IMR-90 (cell line): ENCODE data around the gene BCAR1. TPM values are rescaled to one million over a fixed set of nuclear protein-coding genes. Genes with fewer than 3 reads are reported as not detected.

Source experiments
- ATAC-seq: fragments of 200-7000 bp; cut with Tn5 transposase; 2 replicates; pipeline ENCODE4 v1.9.1; 2020; ENCODE audit warnings: low read depth, mild to moderate bottlenecking, moderate library complexity
- Bru-seq: library from RNA; stranded (reverse); fragments of 400-500 nt; gene quantifications from one replicate; lab custom pipeline; 2021; lab: Mats Ljungman, UMichigan
- BruChase-seq, 2 experiments: library from RNA; stranded (reverse); fragments of 400-500 nt; gene quantifications; one replicate each; lab custom pipeline; 2021; lab: Mats Ljungman, UMichigan
- BruUV-seq: library from RNA; stranded (reverse); fragments of 400-500 nt; replicated peaks from 2 replicates; lab custom pipeline; 2021; lab: Mats Ljungman, UMichigan
- CTCF ChIA-PET: fragments of 300-600 bp; formaldehyde crosslinking; extraction: SDS; loops from one replicate; lab custom pipeline; 2021; ENCODE audit warnings: antibody characterized with exemption; lab: Yijun Ruan, JAX
- POLR2A ChIA-PET: fragments of 300-600 bp; sonication (Branson Sonifier 250); formaldehyde crosslinking; loops from one replicate; lab custom pipeline; 2022; ENCODE audit warnings: antibody characterized with exemption; ENCODE audit not compliant: unreplicated experiment; lab: Charles Lee
- DNase-seq: peaks from one replicate; pipeline ENCODE4 v3.0.0; 2013
- H2AFZ ChIP-seq: replicated peaks from 2 replicates; pipeline ENCODE3; 2013; ENCODE audit warnings: low read length, mild to moderate bottlenecking; ENCODE audit not compliant: poor library complexity
- H2AK5ac ChIP-seq: 2 replicates; pipeline ENCODE4 v1.6.1; 2013; ENCODE audit warnings: low read depth, low read length, inconsistent platforms
- H2AK9ac ChIP-seq: replicated peaks from 2 replicates; pipeline ENCODE3; 2013; ENCODE audit warnings: mild to moderate bottlenecking, low read depth, low read length, moderate library complexity; ENCODE audit not compliant: poor library complexity
- H2BK120ac ChIP-seq: 2 replicates; pipeline ENCODE4 v1.6.1; 2013; ENCODE audit warnings: low read depth, low read length, inconsistent platforms
- H2BK15ac ChIP-seq: 3 replicates; pipeline ENCODE4 v1.6.1; 2013; ENCODE audit warnings: low read depth, low read length, inconsistent platforms
- H2BK20ac ChIP-seq: 2 replicates; pipeline ENCODE4 v1.6.1; 2013; ENCODE audit warnings: low read depth, mild to moderate bottlenecking, inconsistent platforms, low read length, moderate library complexity
- H2BK5ac ChIP-seq: 2 replicates; pipeline ENCODE4 v1.6.1; 2013; ENCODE audit warnings: mild to moderate bottlenecking, low read depth, low read length, inconsistent platforms; ENCODE audit not compliant: poor library complexity, severe bottlenecking
- H3K14ac ChIP-seq: replicated peaks from 2 replicates; pipeline ENCODE4 v1.6.1; 2013; ENCODE audit warnings: low read depth, low read length, inconsistent platforms
- H3K18ac ChIP-seq: 2 replicates; pipeline ENCODE4 v1.6.1; 2013; ENCODE audit warnings: low read depth, low read length, control low read depth
- H3K23ac ChIP-seq: 2 replicates; pipeline ENCODE4 v1.6.1; 2013; ENCODE audit warnings: low read depth, low read length, inconsistent platforms
- H3K27ac ChIP-seq: 2 replicates; pipeline ENCODE4 v1.5.1; 2013; ENCODE audit warnings: mild to moderate bottlenecking, control low read depth, low read length; ENCODE audit not compliant: insufficient read depth
- H3K27me3 ChIP-seq: 2 replicates; pipeline ENCODE4 v1.6.1; 2013; ENCODE audit warnings: low read length; ENCODE audit not compliant: control insufficient read depth, insufficient read depth
- H3K36me3 ChIP-seq: 2 replicates; pipeline ENCODE4 v1.6.1; 2013; ENCODE audit warnings: low read length, mixed read lengths; ENCODE audit not compliant: control insufficient read depth, insufficient read depth
- H3K4ac ChIP-seq: 2 replicates; pipeline ENCODE4 v1.6.1; 2013; ENCODE audit warnings: low read depth, low read length, inconsistent platforms
- H3K4me1 ChIP-seq: 2 replicates; pipeline ENCODE4 v1.6.1; 2013; ENCODE audit warnings: low read length, mixed read lengths; ENCODE audit not compliant: control insufficient read depth, insufficient read depth
- H3K4me2 ChIP-seq: 2 replicates; pipeline ENCODE4 v1.6.1; 2013; ENCODE audit warnings: low read depth, mild to moderate bottlenecking, control low read depth, low read length, moderate library complexity
- H3K4me3 ChIP-seq: 2 replicates; pipeline ENCODE4 v1.5.1; 2013; ENCODE audit warnings: low read depth, mild to moderate bottlenecking, control low read depth, low read length, moderate library complexity; ENCODE audit not compliant: insufficient read depth
- H3K56ac ChIP-seq: 2 replicates; pipeline ENCODE4 v1.6.1; 2013; ENCODE audit warnings: low read length, inconsistent platforms; ENCODE audit not compliant: insufficient read depth; ENCODE audit errors: extremely low read depth
- H3K79me1 ChIP-seq, 2 experiments: 2 replicates each; pipeline ENCODE4 v1.6.1; 2013; ENCODE audit warnings: low read length in 2 of 2, inconsistent platforms in 1 of 2, low read depth in 1 of 2
- H3K9ac ChIP-seq: 2 replicates; pipeline ENCODE4 v1.6.1; 2013; ENCODE audit warnings: low read depth, low read length, control low read depth
- H3K9me1 ChIP-seq: 2 replicates; pipeline ENCODE4 v1.6.1; 2013; ENCODE audit warnings: low read length, inconsistent platforms; ENCODE audit not compliant: insufficient read depth
- H3K9me3 ChIP-seq: 2 replicates; pipeline ENCODE4 v1.6.1; 2013; ENCODE audit warnings: low read length; ENCODE audit not compliant: control insufficient read depth, insufficient read depth
- H4K20me1 ChIP-seq: 2 replicates; pipeline ENCODE4 v1.6.1; 2013; ENCODE audit warnings: low read length, inconsistent platforms; ENCODE audit not compliant: insufficient read depth
- H4K5ac ChIP-seq: 2 replicates; pipeline ENCODE4 v1.6.1; 2013; ENCODE audit warnings: mild to moderate bottlenecking, low read depth, low read length, control low read depth
- H4K8ac ChIP-seq, 2 experiments: 2 replicates each; pipeline ENCODE4 v1.6.1; 2013; ENCODE audit warnings: low read depth in 2 of 2, low read length in 2 of 2, control low read depth in 1 of 2, inconsistent platforms in 1 of 2
- H4K91ac ChIP-seq: 2 replicates; pipeline ENCODE4 v1.6.1; 2013; ENCODE audit warnings: low read depth, low read length, inconsistent platforms; ENCODE audit not compliant: insufficient read depth
- CHD1 ChIP-seq: IDR thresholded peaks from 2 replicates; pipeline ENCODE4 v1.6.1; 2012; ENCODE audit warnings: low read depth, low read length, improper control_type of control experiment
- MAZ ChIP-seq: IDR thresholded peaks from 2 replicates; pipeline ENCODE4 v1.6.1; 2012; ENCODE audit warnings: low read depth, mild to moderate bottlenecking, low read length, improper control_type of control experiment, moderate library complexity, borderline replicate concordance
- MXI1 ChIP-seq: IDR thresholded peaks from 2 replicates; pipeline ENCODE4 v1.6.1; 2012; ENCODE audit warnings: low read depth, mild to moderate bottlenecking, low read length, moderate library complexity, borderline replicate concordance
- POLR2A ChIP-seq: IDR thresholded peaks from 2 replicates; pipeline ENCODE4 v1.6.1; 2012; ENCODE audit warnings: mild to moderate bottlenecking, low read depth, low read length
- RAD21 ChIP-seq: IDR thresholded peaks from 2 replicates; pipeline ENCODE4 v1.6.1; 2012; ENCODE audit warnings: low read length, improper control_type of control experiment
- RFX5 ChIP-seq: IDR thresholded peaks from 2 replicates; pipeline ENCODE4 v1.8.0; 2012; ENCODE audit warnings: low read depth, mild to moderate bottlenecking, low read length, moderate library complexity
- USF2 ChIP-seq: fragments of 150-350 bp; IDR thresholded peaks from 2 replicates; pipeline ENCODE4 v1.6.1; 2017; ENCODE audit warnings: mild to moderate bottlenecking, antibody characterized with exemption, low read length, low read depth
- WGBS, 2 experiments: methylation state at CpG; one replicate each; pipeline versions ENCODE4 v1.1.5 to v1.1.7; 2013; ENCODE audit warnings: missing lambda C conversion rate in 2 of 2; ENCODE audit not compliant: insufficient read length in 1 of 2; ENCODE audit errors: extremely low coverage in 2 of 2; 5-methylcytosine and 5-hydroxymethylcytosine counted together
- dilution Hi-C: fragments of 300-500 bp; cut with HindIII; formaldehyde crosslinking; loops from one replicate; pipeline ENCODE4 v1.14.3; 2018; ENCODE audit warnings: low sequenced_read_pairs; ENCODE audit not compliant: unreplicated experiment
- in situ Hi-C: fragments of 300-500 bp; cut with MboI; formaldehyde crosslinking; loops from 3 replicates; pipeline ENCODE4 v1.14.3; 2019; ENCODE audit warnings: low sequenced_read_pairs, inconsistent platforms, mixed read lengths
- intact Hi-C: fragments of 100-400 bp; cut with micrococcal nuclease; formaldehyde crosslinking; loops from 2 replicates; pipeline ENCODE4 v1.10.0; 2022
- long read RNA-seq: library from polyadenylated mRNA; unstranded; transcript quantifications from one replicate; pipeline ENCODE4 v2.0.0, GENCODE V29; 2021; ENCODE audit not compliant: unreplicated experiment
- polyA plus RNA-seq, 3 experiments: library from polyadenylated mRNA; depleted of rRNA; stranded (reverse); fragments of >200 nt; gene quantifications; 2 replicates each; pipeline ENCODE4 v1.2.3, GENCODE V29; 2012; ENCODE audit warnings: low replicate concordance in 1 of 3
- total RNA-seq: library from RNA; depleted of rRNA; stranded (reverse); fragments of >200 nt; gene quantifications from 2 replicates; pipeline ENCODE4 v1.2.3, GENCODE V29; 2012; rRNA removed
- TF ChIP-seq, protein P1 (sequence below): fragments of 150-350 bp; IDR thresholded peaks from 2 replicates; pipeline ENCODE4 v1.6.1; 2016; ENCODE audit warnings: low read depth, mild to moderate bottlenecking, low read length, moderate library complexity, borderline replicate concordance

The BCAR1 gene, protein sequence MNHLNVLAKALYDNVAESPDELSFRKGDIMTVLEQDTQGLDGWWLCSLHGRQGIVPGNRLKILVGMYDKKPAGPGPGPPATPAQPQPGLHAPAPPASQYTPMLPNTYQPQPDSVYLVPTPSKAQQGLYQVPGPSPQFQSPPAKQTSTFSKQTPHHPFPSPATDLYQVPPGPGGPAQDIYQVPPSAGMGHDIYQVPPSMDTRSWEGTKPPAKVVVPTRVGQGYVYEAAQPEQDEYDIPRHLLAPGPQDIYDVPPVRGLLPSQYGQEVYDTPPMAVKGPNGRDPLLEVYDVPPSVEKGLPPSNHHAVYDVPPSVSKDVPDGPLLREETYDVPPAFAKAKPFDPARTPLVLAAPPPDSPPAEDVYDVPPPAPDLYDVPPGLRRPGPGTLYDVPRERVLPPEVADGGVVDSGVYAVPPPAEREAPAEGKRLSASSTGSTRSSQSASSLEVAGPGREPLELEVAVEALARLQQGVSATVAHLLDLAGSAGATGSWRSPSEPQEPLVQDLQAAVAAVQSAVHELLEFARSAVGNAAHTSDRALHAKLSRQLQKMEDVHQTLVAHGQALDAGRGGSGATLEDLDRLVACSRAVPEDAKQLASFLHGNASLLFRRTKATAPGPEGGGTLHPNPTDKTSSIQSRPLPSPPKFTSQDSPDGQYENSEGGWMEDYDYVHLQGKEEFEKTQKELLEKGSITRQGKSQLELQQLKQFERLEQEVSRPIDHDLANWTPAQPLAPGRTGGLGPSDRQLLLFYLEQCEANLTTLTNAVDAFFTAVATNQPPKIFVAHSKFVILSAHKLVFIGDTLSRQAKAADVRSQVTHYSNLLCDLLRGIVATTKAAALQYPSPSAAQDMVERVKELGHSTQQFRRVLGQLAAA
- total RNA-seq (17.8 and 18.1 TPM in 2 replicates), polyA plus RNA-seq (2012; rRNA removed) (99.4 and 127 TPM in 2 replicates), Bru-seq, nascent RNA (percentile 93 among the genes with signal in this experiment), BruChase-seq, experiment 1, labeled RNA remaining after a 6-hour chase (percentile 92 among the genes with signal in this experiment), BruChase-seq, experiment 2, labeled RNA remaining after a 2-hour chase (percentile 94 among the genes with signal in this experiment)
- polyA plus RNA-seq (2012; cell fraction: cytosol; rRNA removed) = 84.8 and 140 TPM in 2 replicates
- polyA plus RNA-seq (2012; cell fraction: nucleus; rRNA removed; ENCODE audit: low replicate concordance) = 214 and 473 TPM in 2 replicates
- long read RNA-seq, transcript BCAR1-207 (7 exons, 3,192 nt) = minor isoform, 47 of 214 reads
- long read RNA-seq, transcript BCAR1-201 (7 exons, 3,221 nt) = minor isoform, 39 of 214 reads
- long read RNA-seq, transcript BCAR1-212 (3 exons, 2,692 nt) = major isoform, 56 of 214 reads
- long read RNA-seq, partial matches to known transcripts = 41 of 214 reads
- long read RNA-seq, other reads (novel, unspliced or antisense) = 29 of 214 reads

DNA sequence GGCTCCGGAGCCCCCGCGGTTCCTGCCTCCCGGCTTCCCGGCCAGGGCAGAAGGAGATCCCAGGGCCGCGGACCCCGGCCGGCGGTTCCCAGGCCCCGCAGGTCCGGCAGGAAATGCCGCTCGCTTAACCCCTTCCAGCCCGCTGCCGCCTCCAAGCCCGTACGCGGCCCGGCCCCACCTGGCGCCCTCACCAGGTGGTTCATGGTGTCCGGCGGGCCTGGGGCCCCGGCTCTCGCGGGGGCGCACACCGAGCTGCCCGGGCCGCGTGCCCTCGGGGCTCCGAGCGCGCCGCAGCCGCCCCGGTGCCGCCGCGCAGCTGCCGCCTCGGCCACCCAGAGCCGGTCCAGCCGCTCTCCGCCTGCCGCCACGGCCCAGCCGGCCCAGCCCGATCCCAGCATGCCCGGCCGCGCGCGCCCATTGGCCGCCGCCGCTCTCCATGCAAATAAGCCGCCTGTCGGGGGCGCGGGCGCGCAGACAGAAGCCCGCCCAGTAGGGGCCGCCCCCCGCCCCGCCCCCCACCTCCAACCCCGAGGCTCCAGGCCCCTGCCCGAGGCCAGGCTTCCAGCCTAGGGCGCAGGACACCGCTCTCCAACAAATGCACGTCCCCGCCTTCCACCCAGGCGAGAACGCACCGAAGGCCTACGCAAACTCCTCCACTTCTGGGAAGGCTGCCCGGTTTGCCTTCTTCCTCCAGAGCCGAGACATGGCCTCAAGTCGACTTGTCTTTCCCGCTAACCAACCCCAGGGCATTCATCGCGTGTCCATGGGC, at the start of gene BCAR1:
BCAR1 (minus strand) TSS at position 345 of the 769 bp plus-strand sequence; CDS start at position 203, 142 bp downstream.
- Histone ChIP-seq H3K4ac (peak within 1 kb of the TSS; percentile 98), H3K14ac (peak within 1 kb of the TSS; percentile 94), H3K9me3 (no peaks in the 10 kb centered on the region), H3K9ac (peak within 1 kb of the TSS; percentile 96), H2AK5ac (peak within 1 kb of the TSS; percentile 99), H2AK9ac (peak within 1 kb of the TSS; percentile 99), H2BK15ac (peak within 1 kb of the TSS; percentile 77; the same call in 2 of the 3 replicates), H4K91ac (peak within 1 kb of the TSS; percentile 99), H4K5ac (peak within 1 kb of the TSS; percentile 86), H3K27me3 (no peaks in the 10 kb centered on the region), H2AFZ (peak within 1 kb of the TSS; percentile 80), H2BK20ac (peak within 1 kb of the TSS; percentile 85), H3K79me1 (peaks cover 0 to 61% of the 10 kb centered on the region in 2 experiments; a peak in 3 of 4 replicates), H3K4me3 (peak within 1 kb of the TSS; percentile 70), H4K20me1 (peaks cover 81% of the 10 kb centered on the region), H3K56ac (peak within 1 kb of the TSS; percentile 66), H3K36me3 (peaks cover 5% of the 10 kb centered on the region; the same call in 1 of the 2 replicates), H3K4me1 (peaks cover 76% of the 10 kb centered on the region), H2BK120ac (peak within 1 kb of the TSS; percentile 96), H3K27ac (peak within 1 kb of the TSS; percentile 98), H3K23ac (peak within 1 kb of the TSS; percentile 99), H3K9me1 (peaks cover 43% of the 10 kb centered on the region), H4K8ac (peak within 1 kb of the TSS; percentile 92 to 94), H3K18ac (peak within 1 kb of the TSS; percentile 58), H3K4me2 (peak within 1 kb of the TSS; percentile 86), H2BK5ac (peak within 1 kb of the TSS; percentile 99)
- dilution Hi-C loops (no loop called here), in situ Hi-C loops (no loop called here), intact Hi-C loops (loop anchor here (5.0 kb wide), 1 partner anchor 131 kb away; no protein-coding TSS in a partner anchor)
- no TSS peak for BruUV-seq
- ATAC-seq (peak; percentile 68), DNase-seq (peak; percentile 93)
- ChIA-PET POLR2A (no interaction called here), CTCF (interaction anchor here (0.8 kb wide), 1 partner anchor 54 kb away, joined by 3 read pairs; no protein-coding TSS in a partner anchor)
- 1% methylated on average over 16 of the region's 84 CpGs; no CpG with 5 or more reads in 1 of the 2 experiments for WGBS, 2 experiments
- TF ChIP-seq CHD1 = no peak
- TF ChIP-seq MXI1 = peak; percentile 44; the same call in 1 of the 2 replicates
- TF ChIP-seq, protein P1, sequence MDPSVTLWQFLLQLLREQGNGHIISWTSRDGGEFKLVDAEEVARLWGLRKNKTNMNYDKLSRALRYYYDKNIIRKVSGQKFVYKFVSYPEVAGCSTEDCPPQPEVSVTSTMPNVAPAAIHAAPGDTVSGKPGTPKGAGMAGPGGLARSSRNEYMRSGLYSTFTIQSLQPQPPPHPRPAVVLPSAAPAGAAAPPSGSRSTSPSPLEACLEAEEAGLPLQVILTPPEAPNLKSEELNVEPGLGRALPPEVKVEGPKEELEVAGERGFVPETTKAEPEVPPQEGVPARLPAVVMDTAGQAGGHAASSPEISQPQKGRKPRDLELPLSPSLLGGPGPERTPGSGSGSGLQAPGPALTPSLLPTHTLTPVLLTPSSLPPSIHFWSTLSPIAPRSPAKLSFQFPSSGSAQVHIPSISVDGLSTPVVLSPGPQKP = no peak
- no peak for TF ChIP-seq RFX5
- TF ChIP-seq POLR2A = peak; percentile 81
- peak; percentile 15; the same call in 1 of the 2 replicates for TF ChIP-seq RAD21
- no peak; the same call in 1 of the 2 replicates for TF ChIP-seq MAZ
- TF ChIP-seq USF2 = no peak
